Amniotic epithelial cell (primary cell): ENCODE results near the gene MYADM.
A peak's percentile ranks its signal among the peaks of the same experiment; 100 is the strongest.
"Not testable (repeated sequence)": the region's sequence is repeated elsewhere in the genome, so short reads cannot be mapped to it uniquely, and the experiment has no call there.

Source experiments
- DNase-seq: peaks from one replicate; pipeline ENCODE4 v3.0.0-alpha.2; 2010; ENCODE audit warnings: low read depth

The MYADM gene

DNA sequence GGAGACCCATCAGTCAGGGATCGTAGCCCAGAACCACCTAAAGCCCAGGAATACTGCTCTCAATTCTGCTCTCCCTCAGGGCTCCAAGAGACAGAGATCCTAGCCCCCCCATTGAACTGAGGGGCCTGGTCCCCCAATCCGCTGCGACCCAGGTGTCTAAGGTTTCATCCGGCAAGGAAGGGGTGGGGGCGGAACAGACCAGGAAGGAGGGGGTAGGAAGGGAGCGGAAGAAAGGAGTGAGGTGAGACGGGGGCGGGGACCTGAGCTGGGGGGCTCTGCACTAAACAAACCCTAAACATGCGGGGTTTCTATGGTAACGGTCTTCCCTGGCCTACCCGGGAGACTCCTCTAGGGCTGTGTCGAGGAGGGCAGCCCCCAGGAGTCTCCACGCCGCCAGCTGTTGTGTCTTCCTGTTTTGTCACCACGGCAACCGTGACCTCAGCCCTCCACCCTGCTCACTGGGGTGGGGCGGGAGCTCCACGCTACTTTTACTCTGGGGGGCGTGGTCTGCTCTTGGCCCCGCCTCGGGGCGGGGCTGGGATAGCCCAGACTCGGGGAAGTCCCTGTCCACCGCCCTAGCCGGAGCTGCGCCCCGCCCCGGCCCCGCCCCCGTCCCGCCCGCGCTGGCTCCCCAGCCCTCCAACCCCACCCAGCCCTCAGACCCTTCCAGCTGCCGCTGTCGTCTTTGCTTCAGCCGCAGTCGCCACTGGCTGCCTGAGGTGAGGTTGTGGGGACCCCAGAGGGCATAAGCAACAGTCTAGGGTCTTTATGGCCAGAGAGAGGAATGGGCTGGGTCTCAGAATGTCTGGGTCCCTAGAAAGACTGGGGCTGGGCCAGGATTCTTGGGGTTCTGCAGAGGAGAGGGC is at the start of gene MYADM:
Gene MYADM (plus strand): TSS at position 659 of the 866 bp plus-strand sequence. CDS start 5,647 bp downstream, outside the sequence.
- DNase-seq, result peak; percentile 95

DNA sequence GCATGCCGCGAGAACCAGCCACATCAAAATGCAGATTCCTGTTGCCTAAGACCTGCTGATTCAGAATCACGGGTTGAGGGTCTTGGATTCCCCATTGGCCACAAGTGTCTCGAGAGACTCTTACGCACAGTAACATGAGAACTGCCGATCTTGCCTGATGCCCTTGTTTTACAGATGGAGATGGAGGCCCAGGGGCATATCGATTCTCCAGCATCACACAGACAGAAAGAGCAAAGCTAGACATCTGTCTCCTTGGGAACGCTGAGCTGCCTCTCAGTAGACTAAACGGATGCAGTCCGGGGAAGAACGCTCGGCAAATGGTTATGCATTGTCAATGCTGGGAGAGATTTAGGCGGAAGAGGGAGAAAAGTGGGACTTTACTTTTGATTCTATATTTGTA is 48.9 kb upstream of the MYADM start:
- DNase-seq, result no peak

DNA sequence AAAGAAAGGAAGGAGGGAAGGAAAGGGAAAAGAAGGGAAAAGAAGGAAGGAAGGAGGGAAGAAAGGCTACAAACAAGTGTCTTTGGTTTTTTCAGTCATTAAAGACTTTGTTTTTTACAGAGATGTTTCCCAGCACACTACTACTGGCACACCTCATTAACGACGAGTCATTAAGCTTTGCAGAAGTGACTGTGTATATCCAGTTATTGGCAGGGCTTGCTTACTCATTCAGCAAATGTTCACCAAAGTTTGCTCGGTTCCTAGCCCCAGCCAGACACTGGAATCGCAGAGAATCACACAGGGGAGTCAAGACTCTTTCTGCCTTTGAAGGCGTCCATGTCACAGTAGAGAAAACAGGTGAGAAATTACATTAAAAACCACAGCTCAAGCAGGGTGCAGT is 47.8 kb upstream of the MYADM start:
- DNase-seq, result no peak

- no peak for DNase-seq
These were observed 44.1 kb upstream of the MYADM start for GRCh38 chr19:53823380-53824120.

GRCh38 chr19:53824134-53824611 is 43.5 kb upstream of the MYADM start, which contains the start of gene NLRP12:
TSS of gene NLRP12 (minus strand) at chr19:53824314. CDS start at chr19:53824174, 140 bp downstream.
- no peak for DNase-seq

- DNase-seq, result no peak
These were observed 40.8 kb upstream of the MYADM start for GRCh38 chr19:53826876-53827275.

DNA sequence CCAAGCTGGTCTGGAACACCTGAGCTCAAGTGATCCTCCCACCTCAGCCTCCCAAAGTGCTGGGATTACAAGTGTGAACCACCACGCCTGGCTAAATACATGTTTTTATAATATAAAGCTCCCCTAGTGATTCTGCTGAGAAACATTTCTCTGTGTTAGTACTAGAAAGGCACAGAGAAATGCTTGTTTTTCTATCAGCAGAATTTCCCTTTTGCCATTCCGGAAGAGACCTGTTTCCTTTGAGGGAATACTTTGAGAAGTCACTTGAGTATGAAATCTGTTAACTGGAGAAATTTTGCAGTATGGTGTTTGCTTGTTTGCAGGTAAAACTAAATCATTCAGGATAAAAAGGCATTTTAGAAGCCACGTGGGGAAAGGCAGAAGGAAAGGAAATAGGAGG is 39.2 kb upstream of the MYADM start:
- DNase-seq, result no peak

DNA sequence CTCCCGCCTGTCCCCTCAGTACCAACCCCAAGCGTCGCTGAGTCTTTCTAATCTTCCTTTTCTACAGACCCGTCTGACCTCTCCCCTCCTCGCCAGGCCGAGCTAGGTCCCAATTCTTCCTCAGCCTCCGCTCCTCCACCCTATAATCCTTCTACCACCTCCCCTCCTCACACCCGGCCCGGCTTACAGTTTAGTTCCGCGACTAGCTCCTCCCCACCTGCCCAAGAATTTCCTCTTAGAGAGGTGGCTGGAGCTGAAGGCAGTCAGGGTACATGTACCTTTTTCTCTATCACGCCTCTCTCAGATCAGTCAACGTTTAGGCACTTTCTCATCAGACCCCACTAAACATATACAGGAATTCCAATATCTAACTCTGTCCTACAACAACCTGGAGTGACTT is 34.8 kb upstream of the MYADM start:
- not testable (repeated sequence) for DNase-seq

- not testable (repeated sequence) for DNase-seq
These were observed 29.2 kb upstream of the MYADM start for GRCh38 chr19:53838446-53838845.

GRCh38 chr19:53840241-53840640 is 27.4 kb upstream of the MYADM start:
- not testable (repeated sequence) for DNase-seq

DNA sequence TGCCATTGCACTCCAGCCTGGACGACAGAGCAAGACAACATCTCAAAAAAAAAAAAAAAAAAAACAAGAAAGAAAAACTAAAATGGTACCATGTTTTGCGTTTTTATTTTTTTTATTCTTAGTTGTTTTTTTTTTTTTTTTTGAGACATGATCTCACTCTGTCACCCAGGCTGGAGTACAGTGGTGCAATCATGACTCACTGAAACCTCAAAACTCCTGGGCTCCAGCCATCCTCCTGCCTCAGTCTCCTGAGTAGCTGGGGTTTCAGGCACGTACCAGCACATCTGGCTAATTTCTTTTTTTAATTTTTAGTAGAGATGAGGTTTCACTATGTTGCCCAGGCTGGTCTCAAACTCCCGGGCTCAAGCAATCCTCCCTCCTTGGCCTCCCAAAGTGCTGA is 26.8 kb upstream of the MYADM start:
- DNase-seq, result peak; percentile 89

- DNase-seq, result no peak
These were observed 22.8 kb upstream of the MYADM start for GRCh38 chr19:53844849-53845246.

DNA sequence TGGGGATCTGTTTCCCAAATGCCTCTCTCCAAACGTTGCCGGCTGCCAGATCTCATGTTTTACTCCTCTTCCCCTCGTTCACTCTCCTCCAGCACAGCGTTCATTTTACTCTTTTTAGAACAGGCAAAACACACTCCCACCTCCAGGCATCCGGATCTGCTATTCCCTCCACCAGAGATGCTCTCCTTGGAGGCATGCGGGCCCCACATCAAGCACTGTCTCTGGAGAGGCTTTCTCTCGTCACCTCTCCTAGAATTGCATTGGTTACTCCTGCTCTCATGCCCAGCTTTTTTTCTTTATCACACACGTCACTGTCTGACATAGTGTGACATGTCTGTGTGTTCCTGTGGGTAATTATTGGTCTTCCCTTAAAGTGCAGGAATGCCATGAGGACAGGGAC is 20.1 kb upstream of the MYADM start:
- no peak for DNase-seq

- peak; percentile 80 for DNase-seq
These were observed 18.4 kb upstream of the MYADM start for GRCh38 chr19:53849237-53849676.

GRCh38 chr19:53853707-53854106 is 14.0 kb upstream of the MYADM start:
- DNase-seq, result no peak

DNA sequence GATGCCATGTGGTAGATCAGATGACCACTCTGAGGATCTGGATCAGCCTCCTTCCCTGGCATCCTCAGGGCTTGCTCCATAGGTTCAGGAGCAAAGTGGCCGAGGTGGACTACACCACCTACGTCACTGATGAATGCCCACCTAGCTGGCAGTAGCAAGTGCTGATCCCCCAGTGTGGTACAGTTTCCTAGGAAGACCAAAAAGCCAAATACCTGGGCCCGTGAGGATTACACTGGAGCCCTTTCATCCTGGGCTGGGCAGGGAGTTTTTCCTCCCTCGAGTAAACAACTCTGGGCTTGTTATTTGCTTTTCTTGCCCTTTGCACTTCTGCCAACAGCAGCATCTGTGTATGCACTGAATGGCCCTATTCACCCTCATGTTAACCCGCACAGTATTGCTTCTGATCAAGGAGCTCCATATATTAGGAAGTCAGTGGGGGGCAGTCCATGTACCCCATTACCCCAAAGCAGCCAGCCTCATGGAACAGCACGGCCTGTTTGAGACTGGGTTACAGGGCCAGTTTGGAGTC is 3.3 kb upstream of the MYADM start:
- no peak for DNase-seq

- DNase-seq, result no peak
These were observed 2.2 kb upstream of the MYADM start for GRCh38 chr19:53865523-53865917.

DNA sequence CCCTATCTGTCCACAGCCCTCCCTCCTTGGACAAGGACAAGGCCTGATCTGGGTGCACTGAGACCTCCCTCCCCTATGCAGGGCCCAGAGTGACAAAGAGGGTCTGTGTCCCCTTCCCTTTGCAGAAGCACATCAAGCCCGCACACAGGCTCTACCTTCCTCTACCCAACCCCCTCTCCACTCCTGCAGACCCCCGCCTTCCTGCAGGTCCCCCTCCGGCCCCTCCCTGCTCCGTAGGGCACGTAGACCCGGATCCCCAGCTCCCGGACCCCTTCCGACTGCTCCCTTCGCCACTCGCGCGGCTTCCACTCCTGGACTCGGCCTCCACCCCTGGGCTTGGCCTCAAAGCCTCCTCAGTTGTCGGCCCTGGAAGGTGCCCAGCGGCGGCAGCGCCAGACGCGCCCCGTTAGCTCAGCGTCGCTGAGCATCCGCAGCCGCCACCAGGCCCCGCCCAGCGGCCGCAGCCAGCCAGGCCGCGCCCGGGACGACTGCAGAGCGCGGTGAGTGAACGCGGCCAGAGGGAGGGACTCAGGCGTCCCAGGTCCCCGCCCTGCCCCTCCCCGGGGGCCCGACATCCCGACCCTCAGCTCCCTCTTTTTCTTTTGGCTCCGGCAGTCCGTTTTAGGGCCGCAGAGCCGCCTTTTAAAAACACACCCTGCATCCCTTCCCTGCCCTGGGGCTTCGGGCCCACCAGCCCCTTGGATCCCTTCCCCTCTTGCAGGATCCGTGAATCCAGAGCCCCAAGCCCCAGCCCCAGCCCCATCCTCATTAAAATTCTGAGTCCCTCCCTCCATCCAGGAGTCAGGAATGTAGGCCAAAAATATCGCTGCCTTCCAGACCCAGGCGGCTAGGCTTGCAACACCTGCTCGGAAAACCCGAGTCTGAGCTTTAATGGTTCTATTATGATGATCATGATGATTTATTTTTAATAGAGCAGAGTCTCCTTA is 1.5 kb upstream of the MYADM start:
- no peak for DNase-seq

DNA sequence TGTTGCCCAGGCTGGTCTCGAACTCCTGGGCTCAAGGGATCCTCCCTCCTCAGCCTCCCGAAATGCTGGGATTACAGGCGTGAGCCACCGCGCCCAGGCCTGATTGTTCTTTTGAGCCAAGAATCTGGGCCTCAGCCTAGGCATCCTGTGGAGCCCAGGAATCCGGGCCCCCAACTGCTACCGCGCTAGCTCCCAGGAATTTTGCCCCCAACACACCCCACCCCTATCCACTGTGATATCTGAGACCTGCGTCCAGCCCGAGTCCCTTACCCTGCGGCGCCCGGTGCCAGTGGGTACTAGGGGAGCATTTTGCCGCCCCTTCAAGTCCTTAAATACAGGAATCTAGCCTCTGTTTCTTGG is 838 bp upstream of the MYADM start:
- DNase-seq, result no peak

GRCh38 chr19:53868091-53868891 is 608 bp downstream of the MYADM start:
- peak; percentile 69 for DNase-seq
